DMS114 treated with DMSO at 0.1 percent for 48 hours (cell line): ENCODE results near the gene IL23A.
A peak's percentile ranks its signal among the peaks of the same experiment; 100 is the strongest.
"Not testable (repeated sequence)": the region's sequence is repeated elsewhere in the genome, so short reads cannot be mapped to it uniquely, and the experiment has no call there.

Experiments used
- DNase-seq: peaks from one replicate; lab custom pipeline; 2025; ENCODE audit not compliant: unreplicated experiment; lab: John Stamatoyannopoulos, UW

Gene IL23A

DNA sequence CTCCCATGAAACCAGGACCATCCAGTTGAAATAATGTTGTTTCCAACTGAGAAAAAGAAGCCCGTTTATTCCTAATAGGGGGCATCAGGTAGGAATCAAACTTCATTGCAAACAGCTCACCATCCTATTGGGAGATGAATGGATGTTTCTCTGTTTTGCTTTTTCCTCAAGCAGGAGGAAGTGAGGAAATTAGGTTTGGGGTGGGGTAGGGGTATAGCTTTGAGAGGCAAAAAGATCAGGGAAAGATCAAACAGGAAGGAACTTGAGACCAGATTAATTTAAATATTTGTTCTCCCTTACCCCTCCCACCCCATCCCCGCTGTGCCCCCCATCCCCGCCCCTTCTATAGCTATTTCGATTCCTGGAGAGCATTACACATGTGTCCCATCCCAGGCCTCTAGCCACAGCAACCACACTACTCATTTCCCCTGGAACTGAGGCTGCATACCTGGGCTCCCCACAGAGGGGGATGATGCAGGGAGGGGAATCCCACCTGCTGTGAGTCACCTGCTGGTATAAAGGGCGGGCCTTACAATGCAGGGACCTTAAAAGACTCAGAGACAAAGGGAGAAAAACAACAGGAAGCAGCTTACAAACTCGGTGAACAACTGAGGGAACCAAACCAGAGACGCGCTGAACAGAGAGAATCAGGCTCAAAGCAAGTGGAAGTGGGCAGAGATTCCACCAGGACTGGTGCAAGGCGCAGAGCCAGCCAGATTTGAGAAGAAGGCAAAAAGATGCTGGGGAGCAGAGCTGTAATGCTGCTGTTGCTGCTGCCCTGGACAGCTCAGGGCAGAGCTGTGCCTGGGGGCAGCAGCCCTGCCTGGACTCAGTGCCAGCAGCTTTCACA, at the start of gene IL23A:
IL23A (plus strand) TSS at position 577 of the 850 bp plus-strand sequence; CDS start at position 738, 161 bp downstream.
- no peak for DNase-seq

DNA sequence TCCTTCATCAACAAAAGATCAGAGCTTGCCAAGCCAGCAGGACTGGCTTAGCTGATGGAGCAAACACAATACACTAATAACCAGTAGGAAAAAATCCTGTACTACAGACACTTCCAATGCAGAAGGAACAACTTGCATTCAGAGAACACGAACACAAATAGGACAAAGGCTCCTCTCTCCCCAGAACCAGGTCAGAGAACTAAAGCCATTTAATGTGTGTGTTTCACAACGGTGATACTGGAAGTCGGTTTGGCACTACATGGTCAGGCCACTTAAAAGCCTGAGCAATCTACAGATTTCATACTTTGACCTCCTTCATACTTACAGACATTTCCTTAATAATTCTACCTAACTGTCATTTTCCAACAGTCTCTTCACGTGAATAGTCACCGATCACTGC, 44.9 kb upstream of the IL23A start:
- DNase-seq = no peak

DNA sequence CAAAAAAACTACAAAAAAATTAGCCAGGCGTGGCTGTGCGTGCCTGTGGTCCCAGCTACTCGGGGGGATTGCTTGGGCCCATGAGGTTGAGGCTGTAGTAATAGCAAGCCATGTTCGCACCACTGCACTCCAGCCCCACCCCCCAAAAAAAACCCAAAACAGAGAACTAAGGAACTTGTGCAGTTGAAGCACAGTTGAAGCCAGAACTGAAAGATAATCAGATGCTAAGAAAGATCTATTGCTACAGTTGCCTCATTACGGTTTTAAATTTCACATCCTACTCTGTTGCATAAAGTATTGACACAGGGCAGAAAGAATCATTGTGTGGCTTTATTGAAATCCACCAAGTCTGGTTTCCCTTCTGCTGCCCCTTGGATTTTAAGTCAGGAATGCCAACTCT, 42.4 kb upstream of the IL23A start:
- DNase-seq = no peak

GRCh38 chr12:56297400-56297799, 41.3 kb upstream of the IL23A start:
- no peak for DNase-seq

- no peak for DNase-seq
These were observed 39.9 kb upstream of the IL23A start for GRCh38 chr12:56298828-56299227.

- no peak for DNase-seq
These were observed 39.3 kb upstream of the IL23A start for GRCh38 chr12:56299308-56299852.

GRCh38 chr12:56299853-56300643, 38.6 kb upstream of the IL23A start, which contains the start of gene CS:
TSS of gene CS (minus strand) at chr12:56300330. CDS start at chr12:56300201, 129 bp downstream.
- peak; percentile 96 for DNase-seq

GRCh38 chr12:56300644-56301464, 37.8 kb upstream of the IL23A start:
- DNase-seq = no peak

DNA sequence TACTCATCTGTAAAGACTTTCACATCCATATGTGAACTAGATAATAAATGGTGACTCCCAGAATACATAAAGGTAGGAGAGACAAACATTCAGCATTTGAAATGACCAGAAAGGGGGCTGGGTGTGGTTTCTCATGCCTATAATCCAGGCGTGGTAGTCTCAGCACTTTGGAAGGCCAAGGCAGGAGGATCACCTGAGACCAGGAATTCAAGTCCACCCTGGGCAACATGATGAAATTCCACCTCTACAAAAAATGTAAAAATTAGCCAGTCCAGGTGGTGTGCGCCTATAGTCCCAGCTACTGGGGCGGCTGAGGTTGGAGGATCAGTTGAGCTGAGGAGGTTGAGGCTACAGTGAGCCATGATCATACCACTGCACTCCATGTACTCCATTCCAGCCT, 34.4 kb upstream of the IL23A start:
- no peak for DNase-seq

- no peak for DNase-seq
These were observed 33.7 kb upstream of the IL23A start for GRCh38 chr12:56304872-56305590.

DNA sequence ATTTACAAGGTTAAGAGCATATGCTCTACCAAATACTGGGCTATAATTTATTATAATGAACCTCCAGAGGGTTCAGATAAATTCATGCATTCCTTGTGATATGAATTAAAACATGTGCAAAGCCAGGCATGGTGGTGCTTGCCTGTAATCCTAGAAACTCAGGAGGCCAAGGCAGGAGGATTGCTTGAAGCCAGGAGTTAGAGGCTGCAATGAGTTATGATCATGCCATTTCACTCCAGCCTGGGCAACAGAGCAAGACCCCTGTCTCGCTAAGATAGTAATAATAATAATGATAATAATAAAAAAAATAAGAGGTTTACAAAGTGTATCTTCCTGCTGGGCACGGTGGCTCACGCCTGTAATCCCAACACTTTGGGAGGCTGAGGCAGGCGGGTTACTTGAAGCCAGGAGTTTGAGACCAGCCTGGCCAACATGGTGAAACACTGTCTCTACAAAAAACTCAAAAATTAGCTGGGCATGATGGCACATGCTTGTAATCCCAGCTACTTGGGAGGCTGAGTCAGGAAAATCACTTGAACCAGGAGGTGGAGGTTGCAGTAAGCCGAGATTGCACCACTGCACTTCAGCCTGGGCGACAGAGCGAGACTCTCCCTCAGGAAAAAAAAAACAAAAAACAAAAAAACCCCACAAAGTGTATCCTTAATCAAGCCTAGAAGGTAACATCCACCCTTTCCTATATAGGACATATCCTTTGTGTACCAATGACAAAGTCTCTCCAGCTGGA, 31.3 kb upstream of the IL23A start:
- DNase-seq = no peak

- no peak for DNase-seq
These were observed 30.0 kb upstream of the IL23A start for GRCh38 chr12:56308714-56309113.

DNA sequence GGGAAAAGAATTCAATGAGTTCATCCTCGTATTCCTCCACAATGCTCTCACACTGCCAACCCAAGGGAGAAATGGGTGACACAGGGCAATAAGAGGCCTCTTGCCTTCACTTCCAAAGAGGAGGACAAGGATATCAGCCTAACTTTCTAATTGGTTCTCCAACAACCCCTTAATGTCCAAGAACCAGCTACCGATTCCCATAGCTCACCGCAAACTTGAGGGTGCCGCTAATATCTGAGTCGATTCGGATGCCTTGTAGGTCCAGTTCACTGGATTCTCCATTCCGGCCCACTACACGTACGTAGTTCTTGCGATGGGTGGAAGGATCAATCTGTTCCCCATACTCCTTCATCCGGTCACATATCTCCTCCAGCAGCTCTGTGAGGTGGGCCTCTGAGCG, 27.7 kb upstream of the IL23A start:
- no peak for DNase-seq

- no peak for DNase-seq
These were observed 23.4 kb upstream of the IL23A start for GRCh38 chr12:56315249-56315621.

GRCh38 chr12:56315622-56316473, 22.8 kb upstream of the IL23A start, which contains the start of gene CNPY2:
TSS of gene CNPY2 (minus strand) at chr12:56315988. CDS start at chr12:56315217, 771 bp downstream.
- DNase-seq = peak; percentile 96

DNA sequence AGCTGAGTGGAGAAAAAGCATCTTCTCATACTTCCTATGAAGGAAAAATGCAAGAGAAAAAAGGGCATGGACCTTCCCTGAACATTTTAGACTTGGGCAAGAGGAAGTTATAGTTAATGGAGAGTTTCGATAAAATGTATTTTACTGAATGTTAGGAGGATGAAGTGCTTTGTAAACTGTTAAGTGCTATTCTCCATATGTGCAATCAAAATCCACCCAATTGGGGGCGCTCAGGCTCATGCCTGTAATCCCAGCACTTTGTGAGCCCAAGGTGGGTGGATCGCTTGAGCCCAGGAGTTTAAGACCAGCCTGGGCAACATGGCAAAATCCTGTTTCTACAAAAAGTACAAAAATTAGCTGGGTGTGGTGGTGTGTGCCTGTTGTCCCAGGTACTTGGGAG, 21.0 kb upstream of the IL23A start:
- no peak for DNase-seq

GRCh38 chr12:56321027-56321426, 17.7 kb upstream of the IL23A start:
- no peak for DNase-seq

- DNase-seq = not testable (repeated sequence)
These were observed 17.1 kb upstream of the IL23A start for GRCh38 chr12:56321610-56322009.

DNA sequence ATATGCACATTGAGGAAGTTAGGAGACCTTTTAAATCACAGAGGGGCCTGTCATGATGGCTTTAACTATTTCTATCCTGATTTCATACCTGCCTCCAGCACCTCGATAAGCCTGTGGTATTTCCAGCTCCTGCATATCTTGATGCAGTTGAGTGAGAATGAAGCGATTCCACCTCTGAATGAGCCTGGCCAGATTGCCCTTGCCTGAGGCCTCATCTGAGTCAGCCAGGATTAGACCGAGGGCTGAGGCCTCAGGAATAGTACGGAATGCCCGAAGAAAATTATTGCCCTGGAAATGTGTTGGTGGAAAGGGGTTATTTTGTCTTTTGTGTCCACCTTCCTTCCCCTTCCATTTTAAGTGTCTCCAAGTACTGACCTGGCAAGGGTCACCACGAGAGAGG, 14.5 kb upstream of the IL23A start:
- DNase-seq = no peak
